ENCODE results near the gene SOX1.

The SOX1 gene

GRCh38 chr13:112110479-112110878 is 43.5 kb downstream of the SOX1 start:
- no peak for DNase-seq

- no peak for DNase-seq
These were observed 44.4 kb downstream of the SOX1 start for GRCh38 chr13:112111239-112111857.

DNA sequence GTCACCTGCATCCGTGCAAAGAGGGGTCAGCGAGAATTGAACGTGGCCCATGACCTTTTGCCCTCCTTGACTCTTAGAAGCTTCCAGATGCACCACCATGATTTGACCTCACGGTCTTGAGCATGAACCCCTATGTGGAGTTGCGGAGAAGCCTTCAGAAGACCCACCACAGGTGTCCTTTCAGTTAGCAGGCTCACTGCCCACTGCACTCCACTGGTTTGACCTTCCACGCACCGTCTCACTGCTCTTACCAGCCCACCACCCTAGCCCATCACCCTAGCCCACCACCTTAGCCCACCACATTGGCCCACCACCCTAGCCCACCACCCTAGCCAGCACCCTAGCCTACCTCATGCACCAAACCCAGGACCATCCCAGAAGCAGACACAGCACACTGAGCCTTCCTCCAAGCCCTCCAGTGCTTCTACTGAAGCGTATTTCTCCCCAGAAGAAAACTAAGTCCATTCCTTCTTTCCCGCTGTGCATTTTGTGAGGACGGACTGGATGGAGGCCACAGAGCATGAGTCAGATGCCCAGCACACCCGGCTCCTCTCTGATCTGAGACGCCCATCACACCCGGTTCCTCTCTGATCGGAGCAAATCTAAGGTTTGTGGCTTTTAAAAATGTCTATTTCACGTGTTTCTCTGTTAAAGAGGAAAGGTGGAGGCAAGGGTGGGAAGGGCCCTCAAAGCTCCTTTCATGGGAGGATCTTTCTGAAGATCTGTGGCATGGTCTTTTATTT is 45.8 kb downstream of the SOX1 start:
- DNase-seq: no peak

- DNase-seq: no peak
These were observed 46.4 kb downstream of the SOX1 start for GRCh38 chr13:112113348-112113747.

DNA sequence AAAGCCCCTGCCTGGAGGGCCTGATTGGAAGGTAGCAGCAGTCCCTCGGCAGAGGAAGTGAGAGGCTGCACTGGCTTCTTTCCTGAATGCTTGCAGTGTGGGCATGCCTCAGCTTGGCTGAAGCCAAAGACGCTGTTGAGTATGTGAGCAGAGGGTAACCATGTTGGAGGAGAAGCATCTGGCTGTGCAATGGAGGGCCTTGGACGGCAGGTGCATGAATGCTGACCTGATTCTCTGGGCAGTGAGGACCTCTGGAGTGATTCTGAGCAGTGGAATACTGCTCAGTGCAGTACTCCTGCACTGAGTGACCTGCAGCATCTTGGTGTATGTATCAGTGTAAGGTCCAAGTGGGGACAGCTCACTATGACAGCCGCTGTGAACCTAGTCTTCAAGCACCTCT is 46.9 kb downstream of the SOX1 start:
- DNase-seq: no peak

GRCh38 chr13:112114391-112114790 is 47.4 kb downstream of the SOX1 start:
- DNase-seq: no peak

GRCh38 chr13:112115403-112116091 is 48.6 kb downstream of the SOX1 start:
- no peak for DNase-seq

GRCh38 chr13:112116187-112116950 is 49.4 kb downstream of the SOX1 start:
- DNase-seq: no peak

DNA sequence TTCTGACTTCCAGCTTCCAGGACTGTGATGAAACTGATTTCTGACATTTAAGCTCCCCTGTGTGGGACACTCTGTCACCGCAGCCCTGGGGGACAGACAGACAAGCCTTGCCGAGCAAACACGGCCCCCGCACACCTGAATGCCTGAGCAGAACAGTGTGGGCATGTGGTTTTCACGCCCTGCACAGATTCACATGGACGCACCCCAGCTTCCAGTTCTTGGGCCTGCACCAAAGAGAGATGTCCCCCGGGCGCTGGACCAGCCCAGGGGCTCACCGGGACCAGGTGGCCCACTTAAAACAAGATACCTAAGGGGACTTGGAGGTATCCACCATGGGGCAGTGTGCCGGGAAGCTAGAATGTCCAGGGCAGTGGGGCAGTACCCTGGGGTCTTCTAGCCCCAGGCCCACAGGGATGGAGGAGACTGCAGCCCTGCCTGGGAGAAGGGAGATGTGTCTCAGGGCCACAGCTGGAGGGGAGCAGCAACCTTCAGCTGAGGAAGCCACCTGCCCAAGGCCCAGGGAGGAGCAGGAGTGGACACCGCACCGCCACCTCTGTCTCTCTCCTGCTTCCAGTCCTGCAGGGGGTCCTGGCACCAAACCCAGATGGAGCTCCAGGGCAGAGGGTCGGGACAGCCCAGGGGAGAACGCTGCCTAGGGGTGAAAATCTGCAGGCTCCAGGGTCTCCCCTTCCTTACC is 50.5 kb downstream of the SOX1 start:
- no peak for DNase-seq

GRCh38 chr13:112117955-112118302 is 51.0 kb downstream of the SOX1 start:
- no peak for DNase-seq

DNA sequence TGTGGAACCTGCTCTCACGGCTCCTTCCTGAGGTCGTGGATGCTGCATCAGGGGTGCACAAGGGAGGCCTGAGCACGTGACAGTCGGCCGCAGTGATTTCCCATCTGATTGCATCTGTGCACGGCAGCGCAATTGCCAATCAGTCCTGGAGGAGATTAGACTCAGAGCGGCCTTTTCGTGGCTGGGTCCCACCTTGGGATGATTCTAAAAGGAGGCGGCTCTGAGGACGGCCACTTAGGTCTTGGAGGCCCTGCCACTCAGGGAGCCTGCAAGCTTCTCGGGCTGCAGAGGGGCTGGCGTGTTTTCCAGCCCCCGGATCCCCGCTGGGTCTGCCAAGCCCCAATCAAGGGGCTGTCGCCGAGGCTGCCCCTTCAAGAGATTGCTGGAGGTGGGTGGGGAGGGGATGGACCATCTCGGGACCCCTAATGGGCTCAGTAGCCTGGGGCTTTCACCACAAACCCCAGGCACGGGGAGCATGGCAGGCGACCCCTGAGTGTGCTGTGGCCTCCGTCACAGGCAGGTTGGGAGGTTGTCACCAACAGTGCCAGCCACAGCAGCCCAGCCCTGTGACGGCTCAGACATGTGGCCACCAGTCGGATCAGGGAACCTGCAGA is 51.6 kb downstream of the SOX1 start:
- no peak for DNase-seq

DNA sequence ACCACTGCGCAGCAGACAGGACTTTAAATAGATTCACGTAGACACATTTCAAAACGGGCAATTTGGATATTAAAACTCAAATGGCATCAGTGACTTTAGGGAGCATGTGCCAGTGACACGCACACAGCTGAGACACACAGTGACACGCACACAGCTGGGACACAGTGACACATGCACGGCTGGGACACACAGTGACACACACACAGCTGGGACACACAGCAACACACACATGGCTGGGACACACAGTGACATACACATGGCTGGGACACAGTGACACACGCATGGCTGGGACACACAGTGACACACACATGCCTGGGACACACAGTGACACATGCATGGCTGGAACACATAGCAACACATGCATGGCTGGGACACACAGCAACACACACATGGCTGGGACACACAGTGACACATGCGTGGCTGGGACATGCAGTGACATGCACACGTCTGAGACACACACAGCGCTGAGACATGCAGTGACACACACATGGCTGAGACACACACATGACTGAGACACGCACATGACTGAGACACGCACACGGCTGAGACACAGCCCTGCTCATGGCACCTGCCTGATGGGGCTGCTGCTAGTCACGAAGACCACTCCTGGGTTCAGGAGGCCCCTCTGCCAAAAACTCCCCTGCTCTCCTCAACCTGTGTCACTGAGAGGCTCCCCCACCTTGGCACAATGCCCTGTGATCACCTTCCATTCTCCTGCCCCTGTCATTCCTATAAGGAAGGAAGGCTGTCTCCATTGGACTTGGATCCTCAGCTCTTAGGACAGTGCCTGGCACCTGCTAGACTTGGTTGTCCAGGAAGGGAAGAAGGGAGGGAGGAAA is 52.5 kb downstream of the SOX1 start:
- DNase-seq: no peak

- no peak for DNase-seq
These were observed 53.1 kb downstream of the SOX1 start for GRCh38 chr13:112120031-112120373.

Measured in bone marrow (tissue), 2 donors.